Ishikawa (cell line): ENCODE data around the gene TGFBR3L.

Source experiments
- CEBPB ChIP-seq: IDR thresholded peaks from 2 replicates; pipeline ENCODE4 v1.6.1; 2012
- CREB1 ChIP-seq: IDR thresholded peaks from 2 replicates; pipeline ENCODE4 v1.6.1; 2012; ENCODE audit warnings: low read depth
- EGR1 ChIP-seq: IDR thresholded peaks from 2 replicates; pipeline ENCODE4 v1.6.1; 2012
- EP300 ChIP-seq: IDR thresholded peaks from 2 replicates; pipeline ENCODE4 v1.6.1; 2012; ENCODE audit warnings: borderline replicate concordance
- FOXM1 ChIP-seq: IDR thresholded peaks from 2 replicates; pipeline ENCODE4 v1.6.1; 2012; ENCODE audit warnings: low read depth, borderline replicate concordance
- NFIC ChIP-seq: IDR thresholded peaks from 2 replicates; pipeline ENCODE4 v1.6.1; 2012
- RAD21 ChIP-seq: IDR thresholded peaks from 2 replicates; pipeline ENCODE4 v1.6.1; 2012; ENCODE audit warnings: low read depth
- REST ChIP-seq: IDR thresholded peaks from 2 replicates; pipeline ENCODE4 v1.6.1; 2012; ENCODE audit warnings: low read depth, mild to moderate bottlenecking
- TAF1 ChIP-seq: IDR thresholded peaks from 2 replicates; pipeline ENCODE4 v1.6.1; 2012; ENCODE audit warnings: low read depth, mild to moderate bottlenecking
- TCF12 ChIP-seq: IDR thresholded peaks from 2 replicates; pipeline ENCODE4 v1.6.1; 2012; ENCODE audit warnings: low read depth
- TEAD4 ChIP-seq: IDR thresholded peaks from 2 replicates; pipeline ENCODE4 v1.6.1; 2012
- YY1 ChIP-seq: IDR thresholded peaks from 2 replicates; pipeline ENCODE4 v1.6.1; 2012; ENCODE audit warnings: low read depth
- ZBTB7A ChIP-seq: IDR thresholded peaks from 2 replicates; pipeline ENCODE4 v1.6.1; 2012; ENCODE audit warnings: low read depth
- TF ChIP-seq, protein P1 (sequence below): IDR thresholded peaks from 2 replicates; pipeline ENCODE4 v1.6.1; 2012
- TF ChIP-seq, protein P2 (sequence below): IDR thresholded peaks from 2 replicates; pipeline ENCODE4 v1.6.1; 2012

The TGFBR3L gene

GRCh38 chr19:7912144-7912696, 2.4 kb upstream of the TGFBR3L start:
- TF ChIP-seq TAF1 (no peak), RAD21 (no peak), EGR1 (no peak), CREB1 (no peak)

- TF ChIP-seq, protein P1, sequence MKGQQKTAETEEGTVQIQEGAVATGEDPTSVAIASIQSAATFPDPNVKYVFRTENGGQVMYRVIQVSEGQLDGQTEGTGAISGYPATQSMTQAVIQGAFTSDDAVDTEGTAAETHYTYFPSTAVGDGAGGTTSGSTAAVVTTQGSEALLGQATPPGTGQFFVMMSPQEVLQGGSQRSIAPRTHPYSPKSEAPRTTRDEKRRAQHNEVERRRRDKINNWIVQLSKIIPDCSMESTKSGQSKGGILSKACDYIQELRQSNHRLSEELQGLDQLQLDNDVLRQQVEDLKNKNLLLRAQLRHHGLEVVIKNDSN: no peak
- TF ChIP-seq REST: no peak
- TF ChIP-seq CREB1: no peak
- TF ChIP-seq, protein P2, sequence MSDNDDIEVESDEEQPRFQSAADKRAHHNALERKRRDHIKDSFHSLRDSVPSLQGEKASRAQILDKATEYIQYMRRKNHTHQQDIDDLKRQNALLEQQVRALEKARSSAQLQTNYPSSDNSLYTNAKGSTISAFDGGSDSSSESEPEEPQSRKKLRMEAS: no peak
- no peak for TF ChIP-seq TCF12
- no peak for TF ChIP-seq FOXM1
- TF ChIP-seq TAF1: no peak
- TF ChIP-seq TEAD4: no peak
- no peak; the same call in 1 of the 2 replicates for TF ChIP-seq ZBTB7A
- TF ChIP-seq RAD21: no peak
- TF ChIP-seq NFIC: no peak
- TF ChIP-seq CEBPB: no peak
- TF ChIP-seq EP300: no peak
- no peak for TF ChIP-seq YY1
- TF ChIP-seq EGR1: no peak
Observed at GRCh38 chr19:7912697-7913564, 1.7 kb upstream of the TGFBR3L start.

- TF ChIP-seq CEBPB (no peak), REST (no peak), TCF12 (no peak), TAF1 (no peak)
- TF ChIP-seq, protein P2: no peak
Observed at GRCh38 chr19:7913652-7914051, 978 bp upstream of the TGFBR3L start.

DNA sequence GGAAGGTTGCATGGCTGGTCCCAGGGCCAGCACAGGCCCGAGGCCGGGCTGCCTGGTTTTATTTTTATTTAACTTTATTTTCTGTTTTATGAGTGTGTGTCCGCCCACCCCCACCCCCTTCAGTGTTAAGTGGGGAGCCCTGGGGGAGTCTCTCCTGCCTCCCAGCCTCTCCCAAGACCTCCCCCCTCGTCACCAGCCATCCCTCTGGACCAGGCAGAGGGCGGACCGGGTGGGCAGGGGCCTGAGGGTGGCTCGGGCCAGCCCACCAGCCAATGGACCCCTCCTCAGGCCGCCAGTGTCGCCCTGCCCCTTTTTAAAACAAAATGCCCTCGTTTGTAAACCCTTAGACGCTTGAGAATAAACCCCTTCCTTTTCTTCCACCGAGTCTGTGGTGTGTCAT, 531 bp upstream of the TGFBR3L start:
- TF ChIP-seq YY1 (no peak), TAF1 (no peak), NFIC (no peak), CREB1 (no peak), CEBPB (no peak), EP300 (no peak), REST (no peak), ZBTB7A (no peak), EGR1 (no peak), RAD21 (no peak), TEAD4 (no peak), TCF12 (no peak), FOXM1 (no peak)
- TF ChIP-seq, protein P1: no peak
- TF ChIP-seq, protein P2: no peak
